ENCODE data around the gene UBA5. TPM values are rescaled to one million over a fixed set of nuclear protein-coding genes. Genes with fewer than 3 reads are reported as not detected.

The UBA5 gene
- polyA plus RNA-seq, 1 donor: 85.4 TPM

- no peak for DNase-seq
Measured at GRCh38 chr3:132713977-132714727, 54.0 kb downstream of the UBA5 start.

- DNase-seq: no peak
Measured at GRCh38 chr3:132716372-132716771, 56.2 kb downstream of the UBA5 start.

GRCh38 chr3:132720228-132720627, 60.1 kb downstream of the UBA5 start:
- DNase-seq: no peak

GRCh38 chr3:132721479-132722164, 61.5 kb downstream of the UBA5 start:
- DNase-seq: peak; percentile 53

GRCh38 chr3:132722165-132723023, 62.3 kb downstream of the UBA5 start, which contains the start of gene NPHP3:
NPHP3 (minus strand) TSS chr3:132722409; CDS start chr3:132722355, 54 bp downstream.
- DNase-seq: peak; percentile 94

- DNase-seq: no peak
Measured at GRCh38 chr3:132723024-132723950, 63.2 kb downstream of the UBA5 start.

GRCh38 chr3:132726341-132726823, 66.3 kb downstream of the UBA5 start:
- DNase-seq: peak; percentile 51

Other genes starting within 250 kb of the UBA5 start
- gene DNAJC13, start 242.8 kb upstream of the UBA5 start, polyA plus RNA-seq (ENCODE audit: insufficient read length): 61.3 TPM
- 1.6 TPM for gene ACKR4, start 63.1 kb upstream of the UBA5 start, polyA plus RNA-seq (ENCODE audit: insufficient read length)
- gene ACAD11, start 520 bp upstream of the UBA5 start, polyA plus RNA-seq (ENCODE audit: insufficient read length): 58.7 TPM
- gene NPHP3, start 62.1 kb downstream of the UBA5 start, polyA plus RNA-seq (ENCODE audit: insufficient read length): 88.9 TPM